GM12892 (cell line): ENCODE measurements around the gene SYNE3.

Experiments
- DNase-seq: peaks from one replicate; pipeline ENCODE4 v3.0.0; 2011; ENCODE audit not compliant: insufficient read length
- FAIRE-seq: peaks from 2 replicates; lab custom pipeline; 2011; peaks lifted over from hg19 to GRCh38; lab: Jason Lieb, UNC
- POLR2A ChIP-seq: IDR thresholded peaks from 2 replicates; pipeline ENCODE4 v1.6.1; 2011; ENCODE audit warnings: low read depth, low read length, control low read depth
- POLR2AphosphoS5 ChIP-seq: IDR thresholded peaks from 2 replicates; pipeline ENCODE4 v1.6.1; 2011; ENCODE audit warnings: low read depth, low read length, control low read depth
- TAF1 ChIP-seq: IDR thresholded peaks from 2 replicates; pipeline ENCODE4 v1.6.1; 2011; ENCODE audit warnings: low read depth, mild to moderate bottlenecking, control low read depth, low read length, borderline replicate concordance

The SYNE3 gene

DNA sequence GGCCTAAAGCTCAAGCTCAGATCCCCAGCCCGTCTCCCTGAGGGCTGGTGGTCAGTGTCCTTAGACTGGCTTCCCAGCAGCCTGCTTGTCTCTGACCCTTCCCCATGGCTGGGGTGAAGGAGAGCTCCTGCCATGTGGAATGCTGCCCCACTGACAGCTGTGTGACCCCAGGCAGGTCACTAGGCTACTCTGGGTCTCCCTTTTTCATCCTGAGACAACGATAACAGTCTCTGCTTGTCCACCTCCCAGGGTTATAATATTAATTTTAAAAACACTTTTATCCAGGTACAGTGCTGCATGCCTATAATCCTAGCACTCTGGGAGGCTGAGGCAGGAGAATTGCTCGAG lies 47.3 kb downstream of the SYNE3 start:
- FAIRE-seq (no peak), DNase-seq (no peak)
- no peak for TF ChIP-seq TAF1
- TF ChIP-seq POLR2AphosphoS5 = no peak
- no peak for TF ChIP-seq POLR2A

DNA sequence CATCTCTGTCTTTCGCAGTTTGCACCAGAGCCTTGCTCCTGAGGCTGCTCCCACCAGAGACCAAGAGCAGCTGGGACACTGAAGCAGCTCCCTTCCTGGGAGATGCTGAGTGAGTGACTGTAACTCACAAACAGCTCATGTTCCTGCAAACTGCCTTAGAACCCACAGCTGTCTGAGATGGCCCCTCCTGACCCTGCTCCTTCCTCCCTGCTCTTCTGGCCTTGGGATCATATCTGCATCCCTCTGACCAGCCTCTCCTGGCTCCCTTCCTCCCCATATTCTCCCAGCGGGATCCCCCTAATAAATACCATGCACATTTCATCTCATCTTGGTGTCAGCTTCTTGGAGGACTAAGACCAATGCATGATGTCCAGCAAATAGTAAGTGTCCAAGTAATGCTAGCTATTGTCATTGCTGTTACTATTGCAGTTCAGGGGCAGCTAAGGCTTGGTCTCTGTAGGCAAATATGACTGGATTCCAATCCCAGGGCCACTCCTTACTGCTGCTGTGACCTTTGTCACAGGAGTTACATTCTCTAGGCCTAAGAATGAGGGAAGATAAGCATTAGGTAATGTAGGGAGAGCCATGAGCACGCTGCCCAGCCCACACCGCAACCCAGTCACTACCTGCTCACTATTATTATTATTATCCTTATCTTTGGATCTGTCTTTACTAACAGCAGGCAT lies 47.9 kb downstream of the SYNE3 start:
- FAIRE-seq = no peak
- DNase-seq = no peak
- TF ChIP-seq POLR2A = no peak
- no peak for TF ChIP-seq TAF1
- TF ChIP-seq POLR2AphosphoS5 = no peak

DNA sequence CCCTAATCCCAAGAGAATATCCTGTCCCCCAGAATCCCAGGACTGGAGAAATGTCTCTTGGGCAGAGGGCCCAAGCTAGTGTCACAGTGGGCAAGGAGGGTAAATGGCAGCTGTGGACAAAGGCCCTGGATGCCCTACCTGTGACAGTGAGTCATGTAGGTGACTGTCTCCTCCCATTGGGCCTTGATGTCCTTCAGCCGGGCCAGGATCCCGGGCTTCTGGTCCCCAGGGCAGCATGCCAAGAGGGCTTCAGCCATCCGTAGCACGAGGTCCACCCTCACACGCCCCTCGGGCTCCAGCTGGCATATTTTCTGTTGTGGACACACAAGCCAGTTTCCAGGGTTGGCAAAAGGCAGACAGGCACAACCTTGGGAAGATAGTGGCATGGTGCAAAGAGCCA lies 48.8 kb downstream of the SYNE3 start:
- FAIRE-seq = no peak

DNA sequence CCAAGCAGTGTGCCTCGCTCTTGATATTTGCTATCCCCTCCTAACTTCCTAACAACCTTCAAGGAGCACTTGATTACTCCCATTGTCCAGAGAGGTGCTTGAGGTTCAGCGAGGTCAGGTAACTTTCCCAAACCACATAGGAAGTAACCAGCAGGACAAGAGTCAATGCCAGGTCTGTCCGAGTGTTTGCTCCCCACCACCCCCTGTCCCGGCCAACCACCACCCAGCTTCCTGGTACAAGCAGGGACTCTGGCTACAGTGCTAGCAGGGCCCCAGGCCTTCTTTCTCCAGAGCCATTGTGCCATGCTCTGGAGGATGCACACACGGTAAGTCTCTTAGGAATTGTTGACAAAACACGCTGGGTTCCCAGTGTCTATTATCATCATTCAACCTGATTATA lies 49.2 kb downstream of the SYNE3 start:
- DNase-seq = no peak
- FAIRE-seq = no peak
- no peak for TF ChIP-seq TAF1
- TF ChIP-seq POLR2AphosphoS5 = no peak
- TF ChIP-seq POLR2A = no peak

More for the DNA sequence above, 48.8 kb downstream of the SYNE3 start:
- no peak for DNase-seq
- TF ChIP-seq TAF1 (no peak), POLR2A (no peak), POLR2AphosphoS5 (no peak)
